SK-N-SH treated with all-trans-retinoic acid at 6 μM for 48 hours (cell line): ENCODE results near the gene TAF11L12.

Experiments
- ATAC-seq: fragments of 200-7000 bp; cut with Tn5 transposase; 3 replicates; pipeline ENCODE4 v1.9.1; 2020; ENCODE audit warnings: mild to moderate bottlenecking, moderate library complexity
- ARNTL ChIP-seq: fragments of 450-650 bp; formaldehyde crosslinking; IDR thresholded peaks from 2 replicates; pipeline ENCODE4 v1.5.0; 2020; ENCODE audit warnings: low read depth, mild to moderate bottlenecking, moderate library complexity, borderline replicate concordance
- BACH2 ChIP-seq: fragments of 250-450 bp; sonication (Bioruptor Pico); IDR thresholded peaks from 2 replicates; pipeline ENCODE4 v1.9.0; 2021; ENCODE audit warnings: mild to moderate bottlenecking, borderline replicate concordance
- CREB5 ChIP-seq: fragments of 250-450 bp; sonication (Bioruptor Pico); IDR thresholded peaks from 2 replicates; pipeline ENCODE4 v1.5.1; 2020; ENCODE audit warnings: low read depth, mild to moderate bottlenecking, moderate library complexity
- CSDC2 ChIP-seq: fragments of 250-450 bp; sonication (Bioruptor Pico); IDR thresholded peaks from 2 replicates; pipeline ENCODE4 v1.5.0; 2020; ENCODE audit warnings: mild to moderate bottlenecking, moderate library complexity
- CSRNP3 ChIP-seq: fragments of 250-450 bp; sonication (Bioruptor Pico); IDR thresholded peaks from 2 replicates; pipeline ENCODE4 v1.5.1; 2021; ENCODE audit warnings: mild to moderate bottlenecking, moderate library complexity
- ESRRG ChIP-seq: fragments of 250-450 bp; sonication (Bioruptor Pico); IDR thresholded peaks from 2 replicates; pipeline ENCODE4 v1.6.1; 2021; ENCODE audit warnings: mild to moderate bottlenecking
- GLIS3 ChIP-seq: fragments of 250-450 bp; sonication (Bioruptor Pico); IDR thresholded peaks from 2 replicates; pipeline ENCODE4 v1.5.0; 2020; ENCODE audit warnings: mild to moderate bottlenecking, moderate library complexity
- ISL1 ChIP-seq: fragments of 250-450 bp; sonication (Bioruptor Pico); IDR thresholded peaks from 2 replicates; pipeline ENCODE4 v2.1.2; 2022; ENCODE audit warnings: mild to moderate bottlenecking, moderate library complexity
- OSR1 ChIP-seq: fragments of 250-450 bp; sonication (Bioruptor Pico); IDR thresholded peaks from 2 replicates; pipeline ENCODE4 v1.8.0; 2022; ENCODE audit warnings: moderate library complexity, mild to moderate bottlenecking, inconsistent platforms
- SNAI2 ChIP-seq: fragments of 250-450 bp; sonication (Bioruptor Pico); IDR thresholded peaks from 2 replicates; pipeline ENCODE4 v1.5.0; 2020; ENCODE audit warnings: mild to moderate bottlenecking, moderate library complexity
- TCF4 ChIP-seq: fragments of 250-450 bp; sonication (Bioruptor Pico); IDR thresholded peaks from 2 replicates; pipeline ENCODE4 v1.8.0; 2021; ENCODE audit warnings: mild to moderate bottlenecking, moderate library complexity, borderline replicate concordance
- TOX ChIP-seq: fragments of 250-450 bp; sonication (Bioruptor Pico); IDR thresholded peaks from 2 replicates; pipeline ENCODE4 v1.8.0; 2021; ENCODE audit warnings: mild to moderate bottlenecking, moderate library complexity, borderline replicate concordance
- TSHZ2 ChIP-seq: fragments of 250-450 bp; sonication (Bioruptor Pico); IDR thresholded peaks from 2 replicates; pipeline ENCODE4 v1.5.0; 2020; ENCODE audit warnings: mild to moderate bottlenecking, moderate library complexity
- ZFP3 ChIP-seq: fragments of 250-450 bp; sonication (Bioruptor Pico); IDR thresholded peaks from 2 replicates; pipeline ENCODE4 v1.5.0; 2020; ENCODE audit warnings: mild to moderate bottlenecking, moderate library complexity
- ZNF8 ChIP-seq: fragments of 450-650 bp; formaldehyde crosslinking; IDR thresholded peaks from 2 replicates; pipeline ENCODE4 v1.5.0; 2020; ENCODE audit warnings: mild to moderate bottlenecking, moderate library complexity

The TAF11L12 gene

GRCh38 chr5:17655921-17656320 is 45.7 kb downstream of the TAF11L12 start:
- no peak for ATAC-seq
- TF ChIP-seq TCF4 (CRISPR knock-in tag) (no peak), SNAI2 (CRISPR knock-in tag) (no peak), GLIS3 (no peak), ZNF8 (no peak), TSHZ2 (CRISPR knock-in tag) (no peak), OSR1 (CRISPR knock-in tag) (no peak), CSDC2 (CRISPR knock-in tag) (no peak), TOX (CRISPR knock-in tag) (no peak), CREB5 (CRISPR knock-in tag) (no peak), ZFP3 (no peak), ISL1 (CRISPR knock-in tag) (no peak), ARNTL (CRISPR knock-in tag) (no peak), ESRRG (no peak), CSRNP3 (no peak), BACH2 (CRISPR knock-in tag) (no peak)
